GM12801 (cell line): Measurements from ENCODE around the gene TMEM30A.

ENCODE experiments used
- CTCF ChIP-seq: IDR thresholded peaks from one replicate; pipeline ENCODE4 v1.5.1; 2011; ENCODE audit warnings: control low read depth; ENCODE audit not compliant: insufficient read length; ENCODE audit errors: extremely low read depth

The TMEM30A gene

GRCh38 chr6:75236630-75237029 is 48.0 kb downstream of the TMEM30A start:
- no peak for TF ChIP-seq CTCF

- no peak for TF ChIP-seq CTCF
These were observed 49.3 kb downstream of the TMEM30A start for GRCh38 chr6:75235271-75235670.

- TF ChIP-seq CTCF = no peak
These were observed 50.3 kb downstream of the TMEM30A start for GRCh38 chr6:75234126-75234865.

GRCh38 chr6:75233092-75233615 is 51.4 kb downstream of the TMEM30A start:
- TF ChIP-seq CTCF = no peak

- TF ChIP-seq CTCF = no peak
These were observed 53.9 kb downstream of the TMEM30A start for GRCh38 chr6:75230484-75231325.

- no peak for TF ChIP-seq CTCF
These were observed 60.2 kb downstream of the TMEM30A start for GRCh38 chr6:75224303-75224926.

GRCh38 chr6:75223428-75223827 is 61.2 kb downstream of the TMEM30A start:
- no peak for TF ChIP-seq CTCF
